Right renal pelvis (tissue), 4 donors: ENCODE results near the gene C6orf136. TPM values are rescaled to one million over a fixed set of nuclear protein-coding genes. Genes with fewer than 3 reads are reported as not detected.
A peak's percentile ranks its signal among the peaks of the same experiment; 100 is the strongest.

Experiments used
- DNase-seq, 4 donors: peaks; one replicate each; pipeline ENCODE4 v3.0.0-alpha.2; 2013; ENCODE audit warnings: low read depth in 4 of 4, low spot score in 3 of 4, missing footprints in 1 of 4
- polyA plus RNA-seq, 4 donors: library from polyadenylated mRNA; unstranded; fragments of 120-200 nt; gene quantifications; one replicate each; pipeline ENCODE4 v1.2.1, GENCODE V29; 2013; ENCODE audit not compliant: insufficient read length in 4 of 4

The C6orf136 gene
- polyA plus RNA-seq, 4 donors, result 18.0 to 27.5 (median 23.4) TPM

DNA sequence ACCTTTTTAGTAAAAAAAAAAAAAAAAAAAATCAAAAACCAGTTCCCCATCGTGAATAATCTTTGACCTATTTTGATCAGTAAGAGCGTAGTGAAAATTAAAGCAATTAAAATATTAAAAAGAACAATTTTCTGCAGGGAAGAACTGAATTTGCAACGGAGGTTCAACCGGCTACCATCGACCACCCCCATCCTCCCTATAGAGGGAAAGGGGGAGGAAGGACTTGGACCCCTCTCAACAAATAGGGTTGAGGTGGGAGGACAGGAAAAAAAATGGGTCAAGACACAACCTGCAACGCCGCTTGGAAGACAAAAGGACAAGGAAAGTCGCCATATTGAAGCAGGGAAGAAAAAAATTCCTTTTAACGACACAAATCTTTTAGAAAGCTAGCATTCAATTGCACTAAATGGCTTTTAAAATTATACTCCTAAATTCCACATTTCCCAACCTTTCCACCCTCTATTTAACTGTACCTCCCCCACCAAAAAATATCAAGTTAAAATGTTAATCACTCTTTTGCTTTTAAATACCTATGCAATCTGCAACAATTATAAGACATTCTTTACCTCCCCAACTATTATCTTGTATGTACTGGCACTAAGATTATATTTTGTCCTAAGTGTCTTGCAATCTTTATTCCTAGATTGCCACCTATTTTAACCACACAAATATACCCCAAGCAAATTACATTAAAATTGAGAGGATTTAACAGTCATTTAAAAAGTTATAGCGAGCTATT is 31.5 kb upstream of the C6orf136 start:
- peak in 1 of 4 donors; percentile 74 for DNase-seq

DNA sequence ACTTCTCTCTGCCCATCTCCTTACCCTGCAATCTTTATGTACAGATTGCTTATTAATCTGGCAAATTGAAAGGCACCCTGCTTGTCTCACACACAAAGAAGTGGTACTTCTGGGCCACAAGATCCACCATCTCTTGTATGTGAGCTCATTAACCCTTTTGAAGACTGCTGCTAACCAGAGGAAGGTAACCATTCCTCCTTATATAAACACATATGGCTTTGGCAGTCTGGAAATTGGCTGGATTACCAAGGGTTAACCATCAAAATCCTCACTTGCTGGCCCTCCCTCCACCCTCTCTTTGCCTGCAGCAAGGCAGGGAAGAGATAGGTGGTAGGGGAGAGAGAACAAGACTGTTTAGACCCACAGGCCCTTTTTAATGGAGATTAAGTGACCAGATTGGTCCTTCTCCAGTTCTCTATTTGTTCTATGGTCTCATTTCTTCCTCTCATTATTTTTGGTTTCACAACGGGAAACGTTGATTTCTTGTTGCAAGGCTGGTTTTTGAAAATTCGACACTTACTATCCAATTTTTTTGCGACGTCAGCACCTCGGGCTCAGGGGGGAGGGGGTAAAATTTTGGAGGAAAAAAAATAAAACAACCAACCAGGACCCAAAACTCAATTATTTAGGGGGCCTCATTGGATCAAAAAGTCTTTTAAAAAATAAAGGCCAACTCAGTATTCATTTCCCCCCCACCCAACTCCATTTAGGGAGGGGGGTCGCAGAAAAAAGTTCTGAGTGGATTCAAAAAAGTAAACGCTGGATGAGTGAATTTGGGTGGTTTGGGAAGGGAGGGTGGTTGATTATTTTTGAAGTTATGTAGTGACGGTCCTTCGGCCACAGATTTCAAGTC is 30.7 kb upstream of the C6orf136 start:
- DNase-seq, result no peak

DNA sequence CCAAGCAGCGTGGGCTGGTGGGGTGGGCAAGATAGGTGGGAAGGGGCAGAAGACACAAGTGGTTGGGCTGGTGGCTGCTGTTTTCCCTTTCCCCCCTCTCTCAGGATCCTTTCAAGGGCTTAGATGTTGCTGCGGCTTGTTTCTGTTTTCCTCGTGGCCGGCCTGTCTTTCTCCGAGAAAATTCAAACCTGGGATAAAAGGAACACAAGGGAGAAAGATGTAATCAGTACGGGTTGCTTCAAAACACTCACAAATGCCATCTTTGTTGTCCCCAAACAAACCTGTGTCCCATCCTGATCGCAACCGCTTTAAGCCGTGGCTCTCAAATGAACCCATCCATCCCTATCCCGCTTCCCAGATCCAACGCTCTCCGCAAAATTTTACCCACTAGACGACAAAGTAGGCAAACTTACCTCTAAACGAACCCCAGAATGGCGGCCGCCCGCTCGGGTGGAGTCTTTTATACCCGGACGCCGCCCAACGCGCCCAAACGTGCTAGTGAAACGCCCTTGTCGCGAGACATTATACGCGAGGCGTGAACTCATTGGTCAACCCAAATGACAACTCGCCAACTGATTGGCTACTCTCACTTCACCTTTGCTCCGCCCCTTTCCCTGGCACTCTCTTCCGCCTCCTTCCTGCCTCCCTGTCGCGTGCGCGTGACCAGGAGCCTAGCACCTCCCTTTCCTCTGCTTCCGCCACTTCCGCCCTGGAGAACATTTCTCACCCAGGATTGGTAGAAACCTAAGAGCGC is 29.9 kb upstream of the C6orf136 start, which contains the start of gene PPP1R10:
TSS of gene PPP1R10 (minus strand) at position 433 of the 754 bp plus-strand sequence. CDS start 7,299 bp downstream, outside the sequence.
- peak in 3 of 4 donors; percentile 100 for DNase-seq

DNA sequence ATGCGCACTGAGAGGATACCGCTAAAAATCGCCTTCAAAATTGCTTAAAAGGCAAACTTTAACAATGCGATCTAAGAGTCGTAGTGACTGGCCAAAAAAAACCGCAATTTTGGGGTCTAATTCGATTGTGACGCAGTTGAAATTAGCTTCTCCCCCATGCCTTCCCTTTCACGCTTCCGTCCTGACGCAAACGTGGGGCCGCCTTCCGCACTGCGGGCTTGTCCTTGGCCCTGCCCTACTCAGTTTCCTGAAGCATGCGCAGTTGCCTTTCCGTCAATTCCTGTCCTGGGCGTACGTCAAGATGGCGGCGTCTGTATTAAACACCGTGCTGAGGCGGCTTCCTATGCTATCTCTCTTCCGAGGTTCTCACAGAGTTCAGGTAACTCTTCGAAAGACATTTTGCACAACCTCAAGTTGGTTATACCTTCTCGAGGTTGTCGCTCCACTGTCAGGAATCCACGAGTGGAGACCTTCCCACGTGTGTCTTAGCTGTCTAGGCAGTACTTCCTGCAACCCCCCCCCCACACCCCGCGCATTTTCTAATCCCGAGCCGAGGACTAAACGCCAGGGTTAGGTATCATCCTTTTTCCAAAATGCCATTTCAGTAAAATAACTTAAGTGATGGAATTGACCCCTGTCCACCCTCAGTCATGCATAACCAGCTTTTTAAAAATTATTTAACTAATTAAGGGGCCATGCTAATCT is 29.2 kb upstream of the C6orf136 start, which contains the start of gene MRPS18B:
TSS of gene MRPS18B (plus strand) at position 276 of the 705 bp plus-strand sequence. CDS start at position 302, 26 bp downstream.
- peak; percentile 97 to 100 (median 98) for DNase-seq

DNA sequence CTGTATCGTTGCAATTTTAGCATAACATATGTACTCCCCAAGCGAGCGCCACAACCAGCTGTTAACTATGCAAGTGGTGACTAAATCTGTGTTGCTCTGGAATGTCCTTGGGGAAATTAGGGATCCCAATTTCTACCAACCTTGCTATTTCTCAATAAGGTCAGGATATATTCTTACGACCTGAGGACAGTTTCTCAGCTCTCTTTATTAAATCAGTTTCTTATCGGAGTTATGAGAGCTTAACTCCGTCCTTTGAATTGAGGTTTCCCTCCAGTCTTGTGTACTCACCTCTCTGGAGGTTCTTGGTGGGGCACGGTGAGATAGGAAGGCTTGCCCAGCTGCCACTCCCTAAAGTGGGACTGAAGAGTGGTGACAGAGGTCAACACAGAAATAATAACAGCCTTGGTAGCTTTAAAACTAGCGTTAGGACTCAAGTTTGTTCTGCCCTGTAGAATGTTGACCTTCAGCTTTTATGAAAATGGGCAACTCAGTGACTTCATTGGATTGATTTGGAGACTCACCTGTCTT is 28.6 kb upstream of the C6orf136 start:
- no peak for DNase-seq

DNA sequence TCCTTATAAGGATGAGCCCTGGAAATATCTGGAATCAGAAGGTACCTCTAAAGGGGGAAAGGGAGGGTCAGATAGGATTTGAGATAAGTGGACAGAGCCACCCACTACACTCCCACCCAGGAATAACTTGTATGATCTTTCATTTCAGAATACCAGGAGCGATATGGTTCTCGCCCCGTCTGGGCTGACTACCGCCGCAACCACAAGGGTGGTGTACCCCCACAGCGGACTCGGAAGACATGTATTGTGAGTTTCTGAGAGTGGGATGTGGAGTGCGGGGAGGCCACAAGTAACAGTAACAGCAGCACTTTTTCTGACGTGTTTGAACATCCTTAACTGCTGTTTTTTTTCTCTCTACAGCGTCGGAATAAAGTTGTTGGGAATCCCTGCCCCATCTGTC is 27.4 kb upstream of the C6orf136 start:
- no peak for DNase-seq

DNA sequence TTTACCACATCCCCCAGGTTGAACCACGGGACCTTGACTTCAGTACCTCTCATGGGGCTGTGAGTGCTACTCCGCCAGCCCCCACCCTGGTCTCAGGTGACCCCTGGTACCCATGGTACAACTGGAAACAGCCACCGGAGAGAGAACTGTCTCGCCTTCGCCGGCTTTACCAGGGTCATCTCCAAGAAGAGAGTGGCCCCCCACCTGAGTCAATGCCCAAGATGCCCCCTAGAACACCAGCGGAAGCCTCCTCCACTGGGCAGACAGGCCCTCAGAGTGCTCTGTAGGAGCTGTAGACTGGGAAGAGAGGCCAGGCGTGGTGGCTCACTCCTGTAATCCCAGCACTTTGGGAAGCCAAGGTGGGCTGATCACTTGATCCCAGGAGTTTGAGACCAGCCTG is 21.4 kb upstream of the C6orf136 start:
- no peak for DNase-seq

DNA sequence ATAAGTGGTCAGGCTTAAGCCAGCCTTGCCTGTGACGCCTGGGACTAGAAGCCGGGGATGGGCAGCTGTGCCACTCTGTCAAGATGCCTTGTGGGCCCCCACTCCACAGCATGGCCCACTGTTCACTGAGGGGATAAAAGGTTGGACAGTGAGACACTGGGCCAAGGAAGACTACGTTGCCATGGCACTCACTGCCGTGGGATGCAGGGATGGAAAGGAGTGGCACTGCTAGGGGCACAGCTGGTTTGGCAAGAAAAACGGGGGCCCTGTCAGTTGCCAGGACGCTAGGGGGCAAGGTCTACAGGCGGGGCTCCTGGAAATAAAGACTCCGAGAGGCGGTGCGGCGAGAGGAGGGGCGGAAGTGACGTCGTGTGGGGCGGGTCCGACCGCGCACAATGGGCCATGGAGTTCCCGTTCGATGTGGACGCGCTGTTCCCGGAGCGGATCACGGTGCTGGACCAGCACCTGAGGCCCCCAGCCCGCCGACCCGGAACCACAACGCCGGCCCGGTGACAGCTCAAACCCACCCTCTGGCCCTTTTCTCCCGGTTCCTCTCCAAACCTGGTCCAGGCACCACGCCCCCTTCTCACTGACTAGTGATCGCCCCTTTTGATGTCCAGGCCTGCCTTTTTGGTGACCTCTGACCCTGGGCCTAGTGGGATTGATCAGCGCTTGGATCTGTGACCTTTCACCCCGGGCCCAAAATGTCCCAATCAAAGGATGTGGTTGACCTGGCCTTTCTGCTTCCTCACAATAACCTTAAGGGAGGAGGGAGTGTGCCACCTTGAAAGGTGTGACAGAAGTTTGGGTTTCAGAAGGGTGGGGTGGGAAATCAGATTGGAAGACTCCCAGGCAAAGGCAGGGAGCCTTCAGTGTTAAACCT is 20.2 kb upstream of the C6orf136 start, which contains the start of gene ATAT1:
TSS of gene ATAT1 (plus strand) at position 391 of the 883 bp plus-strand sequence.
- DNase-seq, result peak in 1 of 4 donors; percentile 73

DNA sequence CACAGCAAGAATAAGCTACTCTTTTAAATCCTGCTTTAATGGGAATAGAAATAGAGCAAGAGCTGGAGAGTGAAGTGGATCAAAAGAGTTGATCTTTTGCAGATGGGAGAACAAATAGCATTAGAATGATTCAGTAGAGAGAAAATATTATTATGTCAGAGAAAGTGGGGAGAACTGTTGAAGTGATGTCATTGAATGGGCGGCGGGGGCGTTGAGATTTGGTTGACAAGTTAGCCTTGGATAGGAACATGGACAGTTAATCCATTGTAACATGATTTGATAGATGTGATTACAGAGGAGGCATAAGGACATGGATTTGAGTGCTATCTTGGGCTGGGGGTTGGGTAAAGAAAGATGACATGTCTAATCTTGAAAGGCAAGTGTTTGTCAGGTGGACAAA is 11.1 kb upstream of the C6orf136 start:
- no peak for DNase-seq

DNA sequence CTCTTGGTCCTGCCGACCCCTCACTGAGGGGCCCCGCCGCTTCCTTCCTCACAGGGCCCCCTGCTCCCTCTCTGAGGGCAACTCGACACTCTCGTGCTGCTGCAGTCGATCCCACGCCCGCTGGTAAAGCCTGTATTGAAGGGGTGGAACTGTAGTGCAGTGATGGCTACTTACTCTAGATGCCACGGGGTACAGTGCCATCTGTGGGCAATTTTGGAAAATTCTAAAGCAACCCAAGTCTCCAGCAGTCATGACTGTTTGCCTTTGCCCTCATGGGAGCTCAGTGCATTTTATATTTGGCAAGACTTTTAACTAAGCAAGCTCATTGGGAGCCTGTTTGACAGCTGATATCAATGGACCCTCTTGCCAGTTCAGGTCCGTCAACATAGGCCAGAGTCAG is 6.5 kb upstream of the C6orf136 start:
- DNase-seq, result no peak

DNA sequence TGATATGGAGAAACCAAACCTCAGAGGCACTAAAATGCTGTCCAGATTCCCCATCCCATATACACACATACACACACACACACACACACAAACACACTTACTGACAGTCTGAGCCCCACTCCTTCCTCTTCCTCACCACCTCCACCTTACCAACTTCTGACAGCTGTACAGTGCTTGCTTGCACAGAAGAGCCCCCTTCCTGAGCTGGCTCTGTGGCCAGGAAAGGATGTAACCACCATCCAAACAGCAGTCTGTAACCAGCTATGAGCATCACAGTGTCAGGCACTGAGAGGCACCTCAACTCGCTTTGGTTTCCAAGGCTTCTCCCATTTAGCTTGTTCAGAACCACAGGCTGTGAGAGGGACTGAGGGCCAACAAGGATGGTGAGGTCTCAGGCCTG is 5.9 kb upstream of the C6orf136 start:
- DNase-seq, result no peak

DNA sequence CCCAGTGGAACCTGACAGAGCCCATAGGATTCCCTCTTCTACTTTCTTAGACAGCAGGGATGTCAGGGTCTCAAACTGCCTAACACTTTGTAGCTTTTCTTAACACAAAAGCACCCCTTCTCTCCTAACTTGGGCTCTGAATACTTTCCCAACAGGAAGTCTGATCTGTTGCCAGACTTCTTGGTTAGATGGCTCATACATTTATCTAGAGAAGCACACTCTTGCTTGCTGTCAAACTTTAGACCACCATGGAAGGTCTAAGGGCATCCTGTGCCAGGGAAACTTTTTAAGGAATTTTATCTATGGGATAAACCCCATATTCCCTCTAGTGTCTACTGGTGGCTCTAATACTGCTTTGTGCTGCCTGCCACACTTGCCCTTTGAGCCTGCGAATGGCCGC is 3.3 kb upstream of the C6orf136 start:
- no peak for DNase-seq

DNA sequence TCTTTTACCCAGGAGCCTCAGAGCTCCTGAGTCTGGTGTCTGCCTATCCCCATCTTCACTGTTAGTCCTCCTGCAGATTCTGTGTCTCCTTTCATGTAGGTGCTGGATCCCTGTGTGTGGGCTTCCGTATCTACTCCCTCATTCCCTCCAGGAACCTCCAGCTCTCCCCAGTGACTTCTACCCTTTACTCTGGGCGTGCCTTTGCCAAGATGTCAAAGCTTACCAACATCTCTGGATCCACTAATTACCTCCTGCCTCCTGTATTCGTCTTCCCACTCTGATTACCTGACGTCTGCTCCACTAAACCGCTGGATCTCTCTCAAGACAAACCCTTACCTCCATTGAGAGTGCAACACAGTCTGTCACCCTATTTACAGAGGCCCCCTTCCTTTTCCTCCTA is 2.2 kb upstream of the C6orf136 start:
- DNase-seq, result no peak

DNA sequence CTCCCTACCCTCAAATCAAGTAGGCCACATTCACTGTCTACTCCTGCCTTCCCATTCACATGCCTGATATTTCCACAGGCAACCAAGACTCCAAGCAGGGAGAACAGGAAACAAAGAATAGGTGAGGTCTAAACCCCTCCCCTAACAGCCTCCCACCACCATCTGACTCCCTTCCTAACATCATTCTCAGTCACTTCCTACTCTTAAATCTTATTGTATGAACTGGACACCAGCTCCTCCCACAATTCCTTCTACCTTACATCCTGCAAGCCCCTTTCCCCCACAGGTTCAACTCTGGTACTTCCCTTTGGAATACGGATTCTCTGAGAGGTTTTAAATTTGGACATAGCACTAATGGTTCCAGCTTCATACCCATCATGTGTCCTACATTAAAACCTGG is 944 bp upstream of the C6orf136 start:
- no peak for DNase-seq

DNA sequence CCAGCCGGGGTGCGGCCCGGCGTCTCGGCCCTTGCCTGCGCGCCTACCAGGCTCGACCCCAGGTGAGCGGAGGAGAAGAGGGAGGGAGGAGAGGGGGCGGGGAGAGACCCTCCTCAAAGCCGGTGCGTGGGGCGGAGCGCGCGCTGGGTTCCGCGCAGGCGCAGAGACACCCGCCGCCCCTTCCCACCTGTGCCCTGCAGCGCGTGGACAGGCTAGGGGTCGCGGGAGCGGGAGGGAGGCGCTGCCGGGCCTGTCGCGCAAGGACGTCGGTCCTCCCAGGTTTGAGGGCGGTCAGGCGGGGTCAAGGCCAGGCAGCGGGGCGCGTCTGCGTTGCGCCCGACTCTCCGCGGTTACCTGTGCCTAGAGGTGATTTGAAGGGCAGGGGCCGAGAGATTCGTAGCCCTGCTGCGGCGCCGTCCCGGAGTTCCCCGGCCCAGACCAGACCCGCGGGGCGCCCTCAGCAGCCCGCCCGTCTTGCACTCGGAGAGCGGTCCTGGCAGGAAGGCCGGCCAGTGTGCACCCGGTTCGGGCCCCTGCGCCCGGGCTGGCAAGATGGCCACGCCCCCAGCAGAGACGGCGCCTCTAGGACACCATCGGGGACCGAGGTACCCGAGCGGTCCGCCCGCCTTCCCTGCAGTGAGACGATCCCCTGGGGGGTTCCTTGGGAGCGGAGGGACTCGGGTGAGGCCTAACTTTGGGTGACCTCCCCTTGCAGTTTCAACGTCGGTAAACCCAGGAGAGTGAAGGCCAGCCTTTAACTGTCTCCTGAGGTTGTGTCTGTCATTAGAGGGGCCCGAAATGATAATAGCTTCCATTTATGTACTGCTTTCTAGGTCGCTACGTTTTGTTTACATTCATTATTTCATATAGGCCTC is 546 bp downstream of the C6orf136 start:
- peak in 3 of 4 donors; percentile 57 to 77 (median 63) for DNase-seq

DNA sequence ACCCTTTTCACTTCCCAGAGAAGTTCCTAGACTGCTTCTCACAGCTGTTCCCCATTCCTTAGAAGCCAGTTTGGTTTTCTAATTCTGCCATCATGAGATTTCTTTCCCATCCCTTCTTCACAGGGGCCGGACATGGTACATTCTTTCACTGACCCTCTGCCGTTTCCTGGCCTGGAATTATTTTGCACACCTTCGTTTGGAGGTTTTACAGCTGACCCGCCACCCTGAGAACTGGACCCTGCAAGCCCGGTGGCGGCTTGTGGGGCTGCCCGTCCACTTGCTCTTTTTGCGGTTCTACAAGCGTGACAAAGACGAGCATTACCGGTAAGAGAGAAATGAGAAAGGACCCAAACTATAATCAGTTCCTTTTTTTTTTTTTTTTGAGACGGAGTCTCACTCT is 4.2 kb downstream of the C6orf136 start:
- DNase-seq, result no peak

DNA sequence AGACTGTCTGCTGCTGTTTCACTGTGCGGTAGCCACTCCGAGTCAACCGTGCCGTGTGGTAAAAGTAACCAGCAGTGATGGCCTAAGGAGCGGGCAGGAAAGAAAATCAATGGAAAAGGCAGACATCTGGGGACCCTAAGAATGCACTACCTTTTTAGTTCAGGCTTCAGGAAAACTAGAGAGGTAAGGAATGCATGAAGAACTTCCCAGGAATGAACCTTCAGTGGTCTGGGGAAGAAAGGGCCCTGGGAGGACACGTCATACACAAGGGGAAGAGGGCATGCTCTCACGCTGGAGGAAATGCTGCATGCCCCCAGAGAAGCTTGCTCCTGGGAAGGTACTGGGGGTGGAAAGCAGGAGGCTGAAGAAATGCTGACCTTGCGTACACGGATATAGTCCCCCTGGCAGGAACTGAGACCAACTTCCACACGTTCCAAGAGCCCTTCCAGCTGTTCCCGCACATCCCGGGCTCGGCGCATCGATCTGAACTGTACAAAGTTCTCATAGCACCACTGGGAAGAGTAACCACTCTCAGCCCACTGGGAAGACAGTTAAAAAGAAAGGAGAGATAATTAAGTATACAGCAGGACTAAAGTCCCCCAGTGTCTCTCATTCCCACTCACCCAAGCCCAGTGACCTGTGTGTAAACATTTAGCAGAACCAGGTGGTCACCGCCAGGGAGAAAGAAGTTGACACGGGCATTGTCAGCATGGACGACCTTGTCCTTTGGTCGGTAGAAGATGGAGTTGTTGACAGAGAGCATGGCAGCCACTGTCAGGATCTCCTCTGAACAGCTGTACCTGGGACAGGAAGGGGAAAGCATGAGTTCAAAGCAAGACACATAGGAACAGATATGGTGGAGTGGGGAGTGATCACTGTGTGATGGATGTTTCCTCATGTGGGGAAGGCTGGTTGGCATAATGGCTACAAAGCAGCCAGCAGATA is 8.1 kb downstream of the C6orf136 start:
- no peak for DNase-seq
